ENCODE results near the gene BTN2A1.

BTN2A1 gene

GRCh38 chr6:26471970-26472369 is 14.2 kb downstream of the BTN2A1 start:
- no peak for DNase-seq

- DNase-seq, result no peak
These were observed 15.0 kb downstream of the BTN2A1 start for GRCh38 chr6:26472549-26473290.

DNA sequence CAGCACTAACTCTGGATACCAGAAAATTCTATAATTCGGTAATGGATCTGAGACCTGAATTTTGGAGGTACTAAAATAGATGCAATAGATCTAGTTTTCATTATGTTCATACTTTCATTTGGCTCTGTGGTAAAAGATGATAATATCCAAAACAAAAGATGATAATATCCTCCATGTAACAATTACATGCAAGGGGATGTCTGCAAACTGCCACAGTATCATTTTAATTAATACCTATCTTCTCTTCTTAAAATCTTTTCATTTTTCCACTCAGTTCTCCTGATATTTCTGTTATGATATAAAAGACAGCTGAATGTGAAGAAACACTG is 15.6 kb downstream of the BTN2A1 start:
- no peak for DNase-seq

DNA sequence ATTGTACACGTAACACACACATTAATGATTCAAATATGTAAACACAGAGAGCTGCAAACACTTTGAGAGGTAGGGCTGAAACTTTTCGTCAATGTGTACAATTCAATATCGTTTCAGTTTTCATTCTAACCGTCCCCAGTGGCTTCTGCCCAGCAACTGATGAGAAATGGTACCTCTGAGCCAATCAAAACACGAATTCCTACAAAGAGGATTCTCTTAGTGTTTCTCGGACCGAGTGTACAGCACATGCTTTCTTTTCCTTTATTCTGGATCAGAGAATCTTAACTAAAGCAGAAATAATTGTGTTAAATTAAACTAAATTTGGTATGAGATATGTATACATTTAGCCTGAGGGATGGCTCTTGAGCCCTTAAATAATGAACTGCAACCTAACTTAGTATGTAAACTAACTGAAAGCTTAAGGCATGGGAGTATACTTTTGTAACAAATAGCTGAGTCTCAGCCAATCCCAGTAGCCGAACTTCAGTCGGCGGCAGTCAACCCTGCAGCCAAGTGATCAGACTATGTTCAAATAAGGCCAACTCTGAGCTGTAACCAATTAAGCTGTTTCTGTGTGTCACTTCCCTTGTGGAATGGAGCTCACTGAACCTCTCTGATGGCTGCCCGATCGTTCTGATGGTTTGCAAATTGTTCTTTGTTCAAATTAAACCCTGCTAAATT is 16.1 kb downstream of the BTN2A1 start:
- peak; percentile 95 for DNase-seq

DNA sequence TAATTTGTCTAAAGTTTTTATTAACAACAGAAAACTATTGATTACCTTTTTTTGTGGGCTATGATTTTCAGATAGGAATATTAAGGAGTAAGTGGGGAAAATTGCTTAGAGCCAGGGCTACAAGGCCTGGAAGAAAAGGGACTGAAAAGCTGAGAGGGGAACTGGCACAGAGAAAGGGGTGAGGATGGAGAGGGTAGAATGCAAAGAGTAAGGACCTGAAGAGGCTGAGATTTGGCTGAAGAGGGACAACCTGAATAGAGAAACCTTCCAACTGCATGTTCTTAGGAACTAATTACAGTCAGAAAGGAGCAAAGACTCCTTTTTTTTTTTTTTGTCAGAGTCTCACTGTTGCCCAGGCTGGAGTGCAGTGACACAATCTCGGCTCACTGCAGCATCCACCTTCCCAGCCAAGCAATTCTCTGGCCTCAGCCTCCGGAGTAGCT is 16.7 kb downstream of the BTN2A1 start:
- DNase-seq, result no peak

DNA sequence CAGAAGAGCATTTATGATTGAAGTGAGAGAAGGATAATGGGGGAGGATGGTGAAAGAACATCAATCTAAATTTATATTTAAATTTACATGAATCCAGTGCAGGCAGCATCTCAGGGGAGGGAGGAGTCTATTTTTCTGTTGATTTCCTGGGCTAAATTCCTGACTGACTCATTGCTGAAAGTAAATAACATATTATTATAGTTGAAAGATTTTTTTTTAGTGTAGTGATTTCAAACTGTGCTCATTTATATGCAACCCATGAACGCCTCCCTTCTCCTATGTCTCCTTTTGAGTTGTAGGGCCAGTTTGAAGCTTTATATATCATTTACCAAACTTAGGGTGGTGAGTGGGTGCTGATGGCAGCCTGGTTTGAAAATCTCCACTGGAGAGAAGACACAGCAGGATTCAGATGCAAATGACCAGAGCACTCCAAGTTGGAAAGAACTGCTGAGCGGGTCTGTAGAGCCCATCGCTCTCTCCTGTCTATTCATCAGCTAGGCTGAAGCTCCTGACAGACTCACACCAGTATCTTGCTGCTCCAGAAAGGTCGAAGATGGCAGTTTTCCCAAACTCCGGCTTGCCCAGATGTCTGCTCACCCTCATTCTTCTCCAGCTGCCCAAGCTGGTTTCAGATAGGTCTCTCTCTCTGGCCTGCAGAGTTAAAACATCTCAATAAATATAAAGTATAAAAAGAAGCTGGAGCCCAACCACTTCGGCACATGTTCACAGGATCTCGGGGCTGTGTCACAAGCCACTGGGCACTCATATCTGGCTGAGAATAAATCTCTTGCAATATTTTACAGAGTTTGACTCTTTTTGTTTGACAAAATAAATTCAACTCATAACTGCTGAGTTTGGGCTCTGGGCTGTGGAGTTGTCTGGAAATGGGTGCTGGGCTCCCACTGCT is 18.3 kb downstream of the BTN2A1 start:
- no peak for DNase-seq

DNA sequence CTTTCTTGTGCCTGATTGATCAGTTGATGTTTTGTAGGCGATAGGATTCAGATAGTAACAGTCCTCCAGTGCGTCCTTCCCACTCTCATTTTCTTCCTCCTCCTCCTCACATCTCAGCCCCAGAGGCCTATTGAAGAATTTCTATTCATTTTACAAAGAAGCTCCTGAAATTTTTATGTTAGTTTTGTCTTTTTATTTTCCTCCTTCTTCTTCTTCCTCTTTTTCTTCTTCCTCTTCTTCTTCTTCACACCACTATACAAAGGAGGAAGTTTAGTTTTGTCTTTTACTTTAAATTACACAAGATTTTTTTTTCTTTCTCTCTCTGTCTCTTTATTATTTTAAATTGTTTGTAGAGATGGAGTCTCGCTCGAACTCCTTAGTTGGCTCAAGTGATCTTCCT is 19.1 kb downstream of the BTN2A1 start:
- DNase-seq, result no peak

GRCh38 chr6:26477426-26477825 is 19.7 kb downstream of the BTN2A1 start:
- no peak for DNase-seq

DNA sequence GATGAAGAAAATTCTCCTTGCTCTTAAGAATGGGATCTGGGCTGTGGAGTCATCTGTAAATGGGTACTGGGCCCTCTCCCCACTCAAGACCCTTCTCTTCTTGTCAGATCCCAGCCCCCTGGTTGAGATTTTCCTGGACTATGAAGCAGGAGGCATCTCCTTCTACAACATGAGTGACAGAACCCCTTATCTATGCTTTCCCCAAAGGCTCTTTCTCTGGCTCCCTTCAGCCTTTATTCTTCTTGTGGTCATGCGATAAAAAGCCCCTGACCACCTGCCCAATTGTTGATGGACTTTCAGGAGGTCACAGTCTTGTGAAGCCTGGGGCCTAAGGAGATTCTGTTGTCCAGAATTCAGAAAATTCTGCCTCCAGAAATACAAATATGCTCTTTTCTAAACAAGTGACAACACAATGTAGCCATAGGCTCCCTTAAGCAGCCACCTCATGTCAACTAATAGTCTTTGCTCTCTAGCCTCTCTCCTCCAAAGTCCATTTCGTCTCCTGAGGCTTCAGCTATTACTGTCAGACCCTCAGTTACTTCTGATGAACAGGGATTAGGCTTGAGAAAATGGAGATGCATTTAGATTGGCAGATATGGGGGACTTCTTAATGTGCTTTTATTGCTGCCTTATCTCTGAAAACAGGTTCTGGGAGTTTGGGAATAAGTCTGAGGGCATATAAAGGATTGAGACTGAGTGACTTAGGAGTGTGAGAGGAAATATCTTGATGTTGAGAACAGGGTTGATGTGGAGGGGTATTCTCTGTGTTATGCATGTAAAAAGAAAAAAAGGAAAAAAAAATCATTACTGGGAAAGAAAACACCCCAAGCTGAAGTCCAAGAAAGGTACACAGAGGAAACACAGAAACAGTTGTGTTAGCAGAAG is 20.6 kb downstream of the BTN2A1 start:
- DNase-seq, result no peak

DNA sequence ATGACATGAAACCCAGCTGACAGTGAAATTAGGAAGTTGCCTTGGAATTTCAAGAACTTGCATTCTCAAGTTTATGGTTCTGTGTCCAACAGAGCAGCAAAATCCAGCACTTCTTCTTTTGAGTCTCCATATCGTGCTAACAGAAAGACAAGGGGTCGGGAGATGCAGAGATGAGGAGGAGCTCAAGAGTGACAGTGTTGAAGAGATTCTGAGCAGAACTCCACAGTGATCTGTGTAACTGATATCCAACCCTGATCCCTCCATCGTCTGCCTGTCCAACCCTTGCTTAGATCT is 21.2 kb downstream of the BTN2A1 start:
- no peak for DNase-seq

DNA sequence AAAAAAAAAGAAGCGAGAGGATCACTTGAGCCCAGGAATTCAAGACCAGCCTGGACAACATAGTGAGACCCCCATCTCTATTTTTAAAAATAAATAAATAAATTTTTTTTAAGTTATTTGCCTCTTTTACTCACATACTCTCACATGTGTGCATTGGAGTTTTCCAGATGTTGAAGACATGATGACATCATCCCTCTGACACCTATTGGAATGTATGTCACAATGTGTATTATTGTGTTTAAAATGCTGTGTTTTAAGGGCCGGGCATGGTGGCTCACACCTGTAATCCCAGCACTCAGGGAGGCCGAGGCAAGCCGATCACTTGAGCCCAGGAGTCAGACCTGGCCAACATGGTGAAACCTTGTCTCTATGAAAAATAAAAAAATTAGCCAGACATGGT is 24.6 kb downstream of the BTN2A1 start:
- no peak for DNase-seq

DNA sequence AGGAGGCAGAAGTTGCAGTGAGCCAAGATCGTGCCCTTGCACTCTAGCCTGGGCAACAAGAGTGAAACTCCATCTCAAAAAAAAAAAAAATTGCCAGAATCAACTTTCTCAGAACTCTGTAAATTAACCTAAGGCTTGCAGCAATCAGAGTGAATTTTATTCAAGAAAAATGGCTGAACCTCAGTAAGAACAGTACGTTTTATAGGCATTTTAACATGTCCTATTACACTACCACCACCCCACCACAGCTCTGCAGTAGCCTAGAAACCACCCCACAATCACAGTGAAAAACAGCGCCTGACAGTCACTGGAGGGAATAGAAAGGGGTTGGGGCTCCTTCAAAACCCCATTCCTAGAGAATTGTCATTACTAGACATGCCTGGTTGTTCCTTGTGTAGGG is 26.0 kb downstream of the BTN2A1 start:
- DNase-seq, result no peak

- DNase-seq, result no peak
These were observed 26.4 kb downstream of the BTN2A1 start for GRCh38 chr6:26484161-26484560.

- no peak for DNase-seq
These were observed 27.5 kb downstream of the BTN2A1 start for GRCh38 chr6:26485112-26485780.

DNA sequence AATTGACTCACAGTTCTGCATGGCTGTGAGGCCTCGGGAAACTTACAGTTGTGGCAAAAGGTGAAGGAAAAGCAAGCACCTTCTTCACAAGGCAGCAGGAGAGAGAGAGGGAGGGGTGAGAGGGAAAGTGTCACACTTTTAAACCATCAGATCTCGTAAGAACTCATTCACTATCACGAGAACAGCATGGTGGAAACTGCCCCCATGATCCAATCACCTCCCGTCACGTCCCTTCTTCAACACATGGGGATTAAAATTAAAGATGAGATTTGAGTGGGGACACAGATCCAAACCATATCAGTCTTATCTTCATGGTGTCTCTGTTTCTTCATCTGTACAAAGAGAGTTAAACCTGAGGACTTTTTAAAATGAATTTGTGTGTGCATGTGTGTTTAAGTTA is 28.6 kb downstream of the BTN2A1 start:
- no peak for DNase-seq

- DNase-seq, result no peak
These were observed 29.7 kb downstream of the BTN2A1 start for GRCh38 chr6:26487466-26487865.

- DNase-seq, result no peak
These were observed 32.5 kb downstream of the BTN2A1 start for GRCh38 chr6:26489996-26490964.

DNA sequence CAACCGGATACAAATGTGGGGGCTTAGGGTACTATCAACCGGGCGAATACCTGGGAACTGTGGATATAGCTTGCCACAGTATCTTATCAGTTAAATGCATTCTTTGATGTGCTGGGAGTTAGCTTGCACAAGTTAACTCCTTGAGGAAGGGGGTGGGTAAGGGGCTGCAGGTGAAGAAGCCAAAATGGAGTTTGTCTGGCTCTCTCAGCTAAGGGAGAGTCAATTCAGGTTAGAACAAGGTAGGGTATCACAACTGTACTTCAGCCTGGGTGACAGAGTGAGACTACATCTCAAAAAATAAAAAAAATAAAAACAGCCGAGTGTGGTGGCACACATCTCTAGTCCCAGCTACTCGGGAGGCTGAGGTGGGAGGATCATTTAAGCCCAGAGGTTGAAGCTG is 33.8 kb downstream of the BTN2A1 start:
- DNase-seq, result no peak

- no peak for DNase-seq
These were observed 35.5 kb downstream of the BTN2A1 start for GRCh38 chr6:26493258-26493657.

DNA sequence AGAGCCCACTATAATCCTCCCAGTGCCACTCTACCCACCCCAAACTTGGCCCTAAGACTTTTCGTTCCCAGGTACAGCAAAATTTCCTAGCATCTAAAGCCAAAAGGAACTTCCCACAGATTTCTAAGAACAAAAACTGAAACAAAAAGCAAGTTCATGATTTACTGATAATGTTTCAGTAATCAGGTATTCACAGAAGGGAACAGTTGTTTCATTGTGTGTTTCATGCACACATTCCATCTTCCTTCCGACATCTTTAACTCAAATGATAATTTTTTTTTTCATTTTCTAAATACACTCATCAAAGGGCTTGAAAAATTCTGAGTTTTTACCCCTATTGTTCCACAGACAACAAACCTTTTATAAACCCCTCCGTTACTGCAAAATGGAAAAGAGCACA is 36.4 kb downstream of the BTN2A1 start:
- DNase-seq, result no peak

DNA sequence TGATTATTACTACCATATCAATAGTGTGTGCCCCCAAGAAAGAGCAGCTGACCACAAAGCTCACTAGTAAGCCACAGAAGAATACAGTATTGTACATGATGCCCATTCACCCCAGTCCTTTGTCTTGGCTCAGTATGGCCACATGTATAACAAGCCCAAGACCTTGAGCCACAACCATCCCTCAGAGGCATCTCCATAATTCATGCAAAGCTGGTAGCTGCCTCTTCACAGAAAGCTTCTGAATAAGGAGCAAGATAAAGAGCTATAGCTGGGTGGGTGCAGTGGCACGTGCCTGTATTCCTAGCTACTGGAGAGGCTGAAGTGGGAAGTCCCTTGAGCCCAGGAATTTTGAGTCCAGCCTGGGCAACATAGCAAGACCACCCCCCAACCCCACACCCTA is 37.5 kb downstream of the BTN2A1 start:
- DNase-seq, result no peak
